AG04449 (cell line): ENCODE measurements around the gene AGA.

ENCODE experiments used
- CTCF ChIA-PET: fragments of 350-600 bp; formaldehyde crosslinking; extraction: SDS; loops from one replicate; lab custom pipeline; 2021; ENCODE audit warnings: antibody characterized with exemption; lab: Yijun Ruan, JAX
- POLR2A ChIA-PET: fragments of 400-600, 350-600 bp; formaldehyde crosslinking; extraction: SDS; loops from one replicate; lab custom pipeline; 2020; ENCODE audit warnings: antibody characterized with exemption, inconsistent platforms; lab: Yijun Ruan, JAX
- DNase-seq: peaks from one replicate; pipeline ENCODE4 v3.0.0-alpha.2; 2010; ENCODE audit warnings: low read depth, low spot score
- H3K4me3 ChIP-seq: 2 replicates; pipeline ENCODE4 v1.5.1; 2011; ENCODE audit warnings: low read depth, mild to moderate bottlenecking, control low read depth, low read length
- TF ChIP-seq, protein P1 (sequence below): IDR thresholded peaks from one replicate; pipeline ENCODE4 v1.5.1; 2011; ENCODE audit warnings: mild to moderate bottlenecking, moderate library complexity, low read length, control low read depth, inconsistent platforms; ENCODE audit not compliant: insufficient read depth; ENCODE audit errors: missing control alignments

The AGA gene

GRCh38 chr4:177391953-177392352 is 50.3 kb downstream of the AGA start:
- DNase-seq: no peak
- ChIA-PET CTCF (no interaction called here), POLR2A (no interaction called here)
- H3K4me3 ChIP-seq: no peak overlapping the region
- TF ChIP-seq, protein P1, sequence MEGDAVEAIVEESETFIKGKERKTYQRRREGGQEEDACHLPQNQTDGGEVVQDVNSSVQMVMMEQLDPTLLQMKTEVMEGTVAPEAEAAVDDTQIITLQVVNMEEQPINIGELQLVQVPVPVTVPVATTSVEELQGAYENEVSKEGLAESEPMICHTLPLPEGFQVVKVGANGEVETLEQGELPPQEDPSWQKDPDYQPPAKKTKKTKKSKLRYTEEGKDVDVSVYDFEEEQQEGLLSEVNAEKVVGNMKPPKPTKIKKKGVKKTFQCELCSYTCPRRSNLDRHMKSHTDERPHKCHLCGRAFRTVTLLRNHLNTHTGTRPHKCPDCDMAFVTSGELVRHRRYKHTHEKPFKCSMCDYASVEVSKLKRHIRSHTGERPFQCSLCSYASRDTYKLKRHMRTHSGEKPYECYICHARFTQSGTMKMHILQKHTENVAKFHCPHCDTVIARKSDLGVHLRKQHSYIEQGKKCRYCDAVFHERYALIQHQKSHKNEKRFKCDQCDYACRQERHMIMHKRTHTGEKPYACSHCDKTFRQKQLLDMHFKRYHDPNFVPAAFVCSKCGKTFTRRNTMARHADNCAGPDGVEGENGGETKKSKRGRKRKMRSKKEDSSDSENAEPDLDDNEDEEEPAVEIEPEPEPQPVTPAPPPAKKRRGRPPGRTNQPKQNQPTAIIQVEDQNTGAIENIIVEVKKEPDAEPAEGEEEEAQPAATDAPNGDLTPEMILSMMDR: no peak

- TF ChIP-seq, protein P1: no peak
- CTCF ChIA-PET: no interaction called here
- POLR2A ChIA-PET: no interaction called here
- DNase-seq: no peak
- no peak overlapping the region for H3K4me3 ChIP-seq
Observed at GRCh38 chr4:177391287-177391686, 51.0 kb downstream of the AGA start.

- POLR2A ChIA-PET: no interaction called here
- no peak for DNase-seq
- CTCF ChIA-PET: interaction anchor here (0.9 kb wide), 1 partner anchor 26 kb away, joined by 3 read pairs; no protein-coding TSS in a partner anchor
- TF ChIP-seq, protein P1: no peak
- no peak overlapping the region for H3K4me3 ChIP-seq
Observed at GRCh38 chr4:177386278-177386815, 55.9 kb downstream of the AGA start.

DNA sequence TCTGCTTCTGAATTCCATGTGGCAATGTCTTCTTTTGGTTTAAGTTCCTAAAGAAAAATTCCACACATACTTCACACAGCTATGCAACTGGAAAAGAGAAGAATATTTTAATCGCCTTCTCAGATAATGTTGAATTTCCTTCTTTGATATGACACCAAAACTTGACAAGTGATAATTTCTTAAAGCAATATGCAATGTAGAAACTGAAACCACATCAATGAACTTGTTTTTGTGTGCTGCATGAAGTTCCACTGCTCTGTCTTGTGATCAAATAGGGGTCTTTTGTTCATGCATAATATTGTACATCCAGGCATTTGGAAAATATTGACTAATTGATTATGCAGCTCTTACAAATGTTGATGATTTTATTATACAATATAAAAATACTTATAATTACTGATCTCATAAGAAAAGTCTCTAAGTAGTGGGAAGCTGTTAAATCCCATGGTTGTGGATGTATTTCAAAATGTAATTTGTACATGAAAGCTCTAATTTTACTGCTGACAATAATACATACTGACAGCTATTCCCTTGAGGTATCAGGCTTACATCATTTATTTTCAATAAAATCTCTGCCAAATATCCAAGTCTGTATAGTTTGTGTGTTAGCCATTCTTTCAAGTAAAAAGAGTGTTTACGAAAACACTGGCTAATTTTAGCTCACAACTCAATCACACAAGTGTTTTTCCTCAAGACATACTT is 56.5 kb downstream of the AGA start:
- H3K4me3 ChIP-seq: no peak overlapping the region
- DNase-seq: no peak
- ChIA-PET POLR2A (no interaction called here), CTCF (interaction anchor here (0.9 kb wide), 1 partner anchor 25 kb away, joined by 3 read pairs; no protein-coding TSS in a partner anchor)
- TF ChIP-seq, protein P1: no peak

DNA sequence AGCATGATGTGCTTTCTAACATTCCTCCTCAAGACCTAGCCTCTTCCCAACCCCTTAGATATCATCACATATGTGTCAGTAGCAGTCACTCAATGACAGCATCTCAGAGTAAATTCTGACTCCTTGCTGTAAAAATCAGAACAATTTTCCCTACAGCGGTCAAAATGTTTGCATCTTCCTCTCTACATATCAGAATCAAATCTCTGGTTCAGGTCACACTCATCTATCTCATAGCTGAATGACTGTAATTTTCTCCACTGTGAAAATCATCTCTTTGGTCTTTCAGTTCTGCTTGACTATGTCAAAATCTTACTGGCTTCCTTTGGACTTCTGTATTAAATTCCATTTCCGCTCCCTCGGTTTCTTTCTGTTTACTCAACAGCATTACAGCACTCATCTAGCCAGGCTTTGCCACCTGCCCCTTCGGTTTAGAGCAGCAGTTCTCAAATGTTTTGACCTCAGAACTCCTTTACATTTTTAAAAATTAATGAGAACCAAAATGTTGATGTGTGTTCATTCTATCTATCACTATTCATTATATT is 57.3 kb downstream of the AGA start:
- TF ChIP-seq, protein P1: no peak
- H3K4me3 ChIP-seq: no peak overlapping the region
- ChIA-PET POLR2A (no interaction called here), CTCF (no interaction called here)
- no peak for DNase-seq

- TF ChIP-seq, protein P1: no peak
- H3K4me3 ChIP-seq: no peak overlapping the region
- DNase-seq: no peak
- ChIA-PET CTCF (no interaction called here), POLR2A (no interaction called here)
Observed at GRCh38 chr4:177381762-177382310, 60.4 kb downstream of the AGA start.
